Astrocyte (in vitro differentiated cells and primary cell): ENCODE measurements around the gene NDUFA8.

Source experiments
- EZH2 ChIP-seq: IDR thresholded peaks from 2 replicates; pipeline ENCODE4 v1.6.1; 2012; ENCODE audit warnings: mild to moderate bottlenecking, low read length, inconsistent platforms; ENCODE audit not compliant: insufficient read depth
- TF ChIP-seq, protein P1 (sequence below): IDR thresholded peaks from 2 replicates; pipeline ENCODE4 v1.5.1; 2011; ENCODE audit warnings: low read depth, mild to moderate bottlenecking, inconsistent platforms, low read length, moderate library complexity; ENCODE audit not compliant: insufficient read depth

DNA sequence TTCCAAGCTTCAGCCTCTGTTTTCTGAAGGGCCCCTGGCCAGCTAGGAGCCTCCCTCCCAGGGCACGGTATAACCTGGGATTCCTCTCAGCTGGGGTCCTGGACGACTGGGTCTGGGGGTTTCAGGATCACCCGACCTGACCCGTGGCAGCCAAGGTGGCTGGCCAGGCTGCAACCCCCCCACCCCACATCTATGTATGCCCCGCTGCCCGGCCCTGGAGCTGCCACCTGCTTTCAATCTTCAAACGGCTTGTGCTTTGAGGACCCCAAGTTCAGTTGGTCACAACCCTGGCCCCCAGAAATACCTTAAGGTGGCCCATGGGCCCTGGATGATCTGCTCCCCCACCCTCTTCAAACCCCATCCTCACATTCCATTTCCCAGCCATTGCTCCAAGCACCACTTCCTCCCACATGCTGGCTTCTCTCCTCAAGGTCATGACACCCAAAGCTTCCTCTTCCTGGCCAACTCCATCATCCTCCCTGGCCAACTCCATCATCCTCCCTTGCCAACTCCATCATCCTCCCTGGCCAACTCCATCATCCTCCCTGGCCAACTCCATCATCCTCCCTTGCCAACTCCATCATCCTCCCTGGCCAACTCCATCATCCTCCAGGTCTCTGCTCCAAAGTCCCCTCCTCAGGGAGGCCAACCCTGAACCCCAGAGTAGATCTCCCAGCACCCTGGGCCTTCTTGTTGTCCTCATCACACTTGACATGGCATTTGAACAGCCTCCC, 49.3 kb downstream of the NDUFA8 start:
- TF ChIP-seq, protein P1, sequence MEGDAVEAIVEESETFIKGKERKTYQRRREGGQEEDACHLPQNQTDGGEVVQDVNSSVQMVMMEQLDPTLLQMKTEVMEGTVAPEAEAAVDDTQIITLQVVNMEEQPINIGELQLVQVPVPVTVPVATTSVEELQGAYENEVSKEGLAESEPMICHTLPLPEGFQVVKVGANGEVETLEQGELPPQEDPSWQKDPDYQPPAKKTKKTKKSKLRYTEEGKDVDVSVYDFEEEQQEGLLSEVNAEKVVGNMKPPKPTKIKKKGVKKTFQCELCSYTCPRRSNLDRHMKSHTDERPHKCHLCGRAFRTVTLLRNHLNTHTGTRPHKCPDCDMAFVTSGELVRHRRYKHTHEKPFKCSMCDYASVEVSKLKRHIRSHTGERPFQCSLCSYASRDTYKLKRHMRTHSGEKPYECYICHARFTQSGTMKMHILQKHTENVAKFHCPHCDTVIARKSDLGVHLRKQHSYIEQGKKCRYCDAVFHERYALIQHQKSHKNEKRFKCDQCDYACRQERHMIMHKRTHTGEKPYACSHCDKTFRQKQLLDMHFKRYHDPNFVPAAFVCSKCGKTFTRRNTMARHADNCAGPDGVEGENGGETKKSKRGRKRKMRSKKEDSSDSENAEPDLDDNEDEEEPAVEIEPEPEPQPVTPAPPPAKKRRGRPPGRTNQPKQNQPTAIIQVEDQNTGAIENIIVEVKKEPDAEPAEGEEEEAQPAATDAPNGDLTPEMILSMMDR, result no peak
- TF ChIP-seq EZH2, result no peak
